SK-N-MC (cell line): ENCODE results near the gene CHST5.
A peak's percentile ranks its signal among the peaks of the same experiment; 100 is the strongest.

Experiments
- DNase-seq: peaks from one replicate; pipeline ENCODE4 v3.0.0-alpha.2; 2011; ENCODE audit warnings: low read depth, low spot score
- H3K27ac ChIP-seq: fragments of 200-600 bp; sonication (generic); 2 replicates; pipeline ENCODE4 v1.5.1; 2016; ENCODE audit warnings: mixed run types
- H3K36me3 ChIP-seq: fragments of 200-600 bp; sonication (generic); 2 replicates; pipeline ENCODE4 v1.6.1; 2017; ENCODE audit warnings: antibody characterized with exemption, low read length, mixed read lengths; ENCODE audit not compliant: insufficient read depth
- H3K4me3 ChIP-seq: fragments of 200-600 bp; sonication (generic); 2 replicates; pipeline ENCODE4 v1.5.1; 2016
- H3K9ac ChIP-seq: fragments of 200-600 bp; sonication (generic); 2 replicates; pipeline ENCODE4 v1.8.0; 2017; ENCODE audit warnings: mixed run types, mixed read lengths; ENCODE audit not compliant: insufficient read length
- H3K9me3 ChIP-seq: fragments of 200-600 bp; sonication (generic); 2 replicates; pipeline ENCODE4 v1.6.1; 2017; ENCODE audit warnings: low read depth, mild to moderate bottlenecking, antibody characterized with exemption, low read length, moderate library complexity, mixed read lengths
- EZH2 ChIP-seq: fragments of 200-600 bp; sonication (generic); IDR thresholded peaks from one replicate; pipeline ENCODE4 v1.6.1; 2017; ENCODE audit warnings: antibody characterized with exemption
- FOXP2 ChIP-seq: optimal IDR thresholded peaks from 2 replicates; pipeline ENCODE3; 2011; ENCODE audit warnings: mild to moderate bottlenecking, moderate library complexity; ENCODE audit not compliant: insufficient read depth; ENCODE audit errors: extremely low read length, control extremely low read depth
- POLR2AphosphoS5 ChIP-seq: IDR thresholded peaks from 2 replicates; pipeline ENCODE4 v1.6.1; 2012; ENCODE audit warnings: mild to moderate bottlenecking, low read depth, low read length, borderline replicate concordance

Gene CHST5

DNA sequence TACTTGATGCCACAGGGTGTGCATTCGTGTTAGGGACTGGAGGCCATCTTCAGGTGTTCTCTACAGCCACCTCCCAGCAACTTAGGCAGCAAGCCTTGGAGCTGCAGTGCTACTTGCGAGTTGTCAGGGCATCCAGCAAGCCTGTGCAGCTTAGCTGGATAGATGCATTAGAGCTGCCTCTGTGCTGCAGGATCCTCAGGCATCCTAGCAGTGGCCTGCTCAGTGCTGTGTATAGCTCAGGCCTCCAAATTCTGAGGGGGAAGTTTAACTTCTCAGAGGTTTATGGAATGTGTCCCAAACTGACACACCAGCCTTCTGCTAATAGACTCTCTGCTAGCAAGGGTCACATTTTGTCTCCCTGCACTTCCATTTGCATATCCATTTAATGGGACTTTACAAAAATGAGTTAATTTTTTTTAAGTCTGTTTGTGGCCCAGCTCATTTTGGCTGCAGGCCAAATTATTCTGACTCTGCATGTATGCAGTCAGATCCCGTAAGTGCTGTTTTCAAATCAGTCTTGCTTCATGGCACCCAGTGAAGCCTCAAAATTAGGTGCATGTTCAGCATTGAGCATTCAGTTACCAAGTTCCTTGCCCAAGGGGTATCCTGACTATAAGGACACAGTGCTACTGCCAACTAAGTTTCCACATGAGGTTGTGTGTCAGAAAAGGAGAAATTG lies 37.1 kb upstream of the CHST5 start:
- TF ChIP-seq FOXP2 (no peak), EZH2 (no peak), POLR2AphosphoS5 (no peak)
- no peaks in the 10 kb centered on the region for H3K9me3 ChIP-seq
- H3K27ac ChIP-seq: no peak overlapping the region
- no peak overlapping the region for H3K4me3 ChIP-seq
- DNase-seq: no peak
- peaks cover 24% of the 10 kb centered on the region for H3K36me3 ChIP-seq
- H3K9ac ChIP-seq: no peak overlapping the region

DNA sequence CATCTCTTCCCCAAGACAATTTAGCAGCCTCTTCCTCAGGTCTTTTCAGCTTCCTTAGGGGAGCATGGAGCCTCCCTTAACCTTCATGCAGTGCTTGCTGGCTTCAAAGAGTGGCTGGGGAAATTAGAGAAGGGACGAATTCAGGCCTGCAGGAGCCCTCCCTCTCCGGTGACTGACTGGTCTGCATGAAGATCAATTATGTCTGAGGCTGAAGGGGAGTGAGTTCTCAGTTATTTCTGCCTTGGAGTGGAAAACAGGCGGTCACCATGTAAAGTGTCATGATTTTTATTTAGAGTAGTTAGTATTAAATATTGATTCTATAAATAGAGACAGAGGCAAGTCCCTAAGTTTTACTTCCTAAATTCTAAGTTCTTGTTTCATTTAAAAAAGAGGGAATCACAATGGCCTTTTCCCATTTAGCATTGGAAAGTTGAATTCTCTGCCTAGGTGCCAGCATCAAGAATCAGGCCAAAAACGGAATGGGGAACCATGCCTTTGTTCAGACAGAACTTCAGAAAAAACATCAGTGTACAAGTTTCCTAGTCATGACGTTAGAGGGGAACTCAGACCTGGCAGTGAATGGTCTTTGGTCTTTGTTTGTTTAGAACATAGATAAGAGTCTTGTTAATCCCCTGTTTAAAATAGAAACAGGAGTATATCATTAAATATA lies 34.6 kb upstream of the CHST5 start:
- Histone ChIP-seq H3K4me3 (no peak overlapping the region), H3K27ac (no peak overlapping the region), H3K9me3 (no peaks in the 10 kb centered on the region), H3K9ac (no peak overlapping the region), H3K36me3 (peaks cover 22% of the 10 kb centered on the region; the same call in 1 of the 2 replicates)
- DNase-seq: no peak
- TF ChIP-seq FOXP2 (no peak), POLR2AphosphoS5 (no peak), EZH2 (no peak)

DNA sequence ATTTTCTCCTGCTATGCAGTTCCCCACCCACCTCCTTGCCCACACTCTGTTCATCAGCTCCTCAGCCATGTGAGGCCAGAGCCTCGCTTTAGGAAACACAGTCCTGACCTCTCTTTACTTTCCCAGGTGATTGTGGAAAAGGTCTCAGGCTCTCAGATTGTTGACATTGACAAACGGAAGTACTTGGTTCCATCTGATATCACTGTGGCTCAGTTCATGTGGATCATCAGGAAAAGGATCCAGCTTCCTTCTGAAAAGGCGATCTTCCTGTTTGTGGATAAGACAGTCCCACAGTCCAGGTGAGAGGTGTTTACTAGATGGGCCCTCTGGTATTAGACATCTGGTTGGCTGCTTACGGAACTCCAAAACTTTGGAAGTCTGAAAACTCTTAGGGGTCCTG lies 32.0 kb upstream of the CHST5 start:
- H3K27ac ChIP-seq: no peak overlapping the region
- TF ChIP-seq EZH2: no peak
- TF ChIP-seq POLR2AphosphoS5: no peak
- no peak for TF ChIP-seq FOXP2
- H3K9me3 ChIP-seq: no peaks in the 10 kb centered on the region
- no peak overlapping the region for H3K4me3 ChIP-seq
- H3K9ac ChIP-seq: no peak overlapping the region
- H3K36me3 ChIP-seq: peaks cover 22% of the 10 kb centered on the region; the same call in 1 of the 2 replicates
- no peak for DNase-seq

DNA sequence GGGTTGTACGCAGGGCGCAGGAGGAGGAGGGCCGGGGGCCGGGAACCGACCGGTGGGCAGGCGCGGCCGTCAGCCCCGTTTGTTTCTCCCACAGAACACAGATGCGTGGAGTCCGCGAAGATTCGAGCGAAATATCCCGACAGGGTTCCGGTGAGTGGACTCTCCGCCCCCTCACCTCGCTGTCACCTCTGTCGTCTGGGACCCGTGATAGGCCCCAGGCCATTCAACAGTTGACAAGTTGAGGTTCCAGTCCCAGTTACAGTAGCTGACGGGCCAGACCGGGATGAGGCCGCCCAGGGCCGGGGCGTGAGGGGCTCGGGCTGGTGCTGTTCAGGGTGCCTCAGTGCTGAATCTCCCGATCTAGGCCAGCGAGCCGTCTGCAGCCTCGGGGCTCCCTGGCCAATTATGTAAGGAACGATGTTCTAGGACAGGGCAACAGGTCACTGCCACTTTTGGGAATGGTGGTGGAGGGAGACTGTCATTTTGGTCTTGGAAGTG lies 30.9 kb upstream of the CHST5 start:
- Histone ChIP-seq H3K9ac (peak overlapping the region; percentile 66), H3K9me3 (no peaks in the 10 kb centered on the region), H3K27ac (no peak overlapping the region), H3K4me3 (peak overlapping the region; percentile 87), H3K36me3 (peaks cover 22% of the 10 kb centered on the region; the same call in 1 of the 2 replicates)
- TF ChIP-seq POLR2AphosphoS5: no peak
- no peak for TF ChIP-seq EZH2
- TF ChIP-seq FOXP2: no peak
- no peak for DNase-seq

DNA sequence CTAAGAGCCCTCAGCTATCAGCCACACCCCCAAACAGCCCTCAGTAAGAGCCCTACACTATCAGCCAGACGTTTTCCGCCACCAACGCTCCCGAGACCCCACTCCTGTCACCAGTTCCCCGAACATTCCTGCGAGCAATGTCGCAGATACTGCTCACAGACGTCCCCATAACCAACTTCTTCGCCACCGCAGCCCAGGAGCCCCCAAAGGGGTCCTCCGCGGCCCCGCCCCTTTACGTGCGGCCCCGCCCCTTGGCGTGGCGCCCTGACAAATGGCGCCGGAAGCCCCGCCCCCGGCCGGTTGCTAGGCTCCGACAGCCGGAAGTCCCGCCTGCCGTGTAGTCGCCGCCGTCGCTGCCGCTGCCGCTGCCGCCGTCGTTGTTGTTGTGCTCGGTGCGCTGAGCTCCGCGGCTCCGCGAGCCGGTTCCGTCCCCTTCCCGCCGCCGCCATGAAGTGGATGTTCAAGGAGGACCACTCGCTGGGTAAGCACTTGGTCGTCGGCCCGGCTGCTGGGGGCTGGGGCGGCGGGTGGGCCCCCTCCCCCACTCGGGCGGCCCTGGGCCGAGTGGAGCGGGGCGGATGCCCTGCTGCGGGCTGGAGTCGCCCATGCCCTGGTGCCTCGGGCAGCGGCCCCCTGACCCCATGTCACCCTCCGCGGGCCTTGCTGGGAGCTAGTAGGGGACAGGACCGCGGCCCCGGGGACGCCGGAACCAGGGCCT lies 30.3 kb upstream of the CHST5 start, which contains the start of gene GABARAPL2:
Gene GABARAPL2, plus strand, starts transcription at position 340 of the 718 bp plus-strand sequence. Its CDS starts 108 bp downstream, at position 448.
- Histone ChIP-seq H3K4me3 (peak within 1 kb of the TSS; percentile 87), H3K36me3 (peaks cover 22% of the 10 kb centered on the region; the same call in 1 of the 2 replicates), H3K9ac (peak within 1 kb of the TSS; percentile 66), H3K9me3 (no peaks in the 10 kb centered on the region), H3K27ac (no peak within 1 kb of the TSS)
- TF ChIP-seq FOXP2 (no peak), EZH2 (no peak), POLR2AphosphoS5 (peak; percentile 72; the same call in 1 of the 2 replicates)
- DNase-seq: no peak

DNA sequence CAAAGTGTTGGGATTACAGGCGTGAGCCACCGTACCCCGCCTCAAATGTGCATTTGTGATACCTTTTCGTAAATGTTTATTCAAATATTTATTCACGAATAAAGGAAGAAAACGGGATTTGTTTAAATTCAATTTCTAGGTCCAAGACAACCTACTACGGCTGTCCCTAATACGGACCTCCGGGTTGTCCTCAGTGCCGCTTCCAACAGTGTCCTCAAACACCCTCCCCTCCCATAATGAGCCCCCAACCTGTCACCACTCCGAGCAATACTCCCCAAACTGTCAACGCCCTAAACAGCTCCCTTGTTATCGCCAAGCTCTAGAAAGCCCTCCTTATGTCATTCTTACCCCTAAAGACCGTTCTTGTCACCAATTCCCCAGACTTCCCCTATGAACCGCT lies 29.7 kb upstream of the CHST5 start:
- H3K9ac ChIP-seq: no peak overlapping the region
- H3K36me3 ChIP-seq: peaks cover 22% of the 10 kb centered on the region; the same call in 1 of the 2 replicates
- no peak overlapping the region for H3K27ac ChIP-seq
- no peaks in the 10 kb centered on the region for H3K9me3 ChIP-seq
- no peak for TF ChIP-seq POLR2AphosphoS5
- TF ChIP-seq FOXP2: no peak
- TF ChIP-seq EZH2: no peak
- H3K4me3 ChIP-seq: peak overlapping the region; percentile 87
- DNase-seq: no peak

DNA sequence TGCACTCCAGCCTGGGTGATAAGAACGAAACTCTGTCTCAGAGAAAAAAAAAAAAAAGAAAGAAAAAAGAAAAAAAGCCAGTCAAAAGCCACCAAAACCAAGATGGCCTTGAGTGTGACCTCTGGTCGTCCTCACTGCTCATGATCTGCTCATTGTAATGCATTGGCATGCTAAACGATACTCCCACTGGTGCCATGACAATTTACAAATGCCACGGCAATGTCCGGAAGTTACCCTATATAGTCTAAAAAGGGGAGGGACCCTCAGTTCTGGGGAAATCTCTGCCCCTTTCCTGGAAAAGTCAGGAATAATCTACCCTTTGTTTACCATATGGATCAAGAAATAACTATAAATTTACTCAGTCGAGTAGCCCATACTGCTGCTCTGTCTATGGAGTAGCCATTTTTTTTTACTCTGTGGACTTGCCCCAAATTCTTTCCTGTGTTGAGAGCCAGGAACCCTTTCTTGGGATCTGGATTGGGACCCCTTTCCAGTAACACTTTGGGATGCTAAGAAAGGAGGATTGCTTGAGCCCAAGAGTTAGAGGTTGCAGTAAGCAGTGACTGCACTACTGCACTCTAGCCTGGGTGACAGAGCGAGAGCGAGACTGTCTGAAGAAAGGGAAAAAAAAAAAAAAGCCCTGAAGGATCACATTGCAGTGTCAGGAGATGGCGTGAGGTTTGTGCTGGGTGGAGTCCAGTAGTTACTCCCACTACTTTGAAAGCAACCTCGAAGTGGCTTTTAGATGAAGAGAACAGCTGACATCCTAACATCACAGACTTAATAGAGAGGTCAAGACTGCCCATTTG lies 23.9 kb upstream of the CHST5 start:
- no peak overlapping the region for H3K9ac ChIP-seq
- no peak for DNase-seq
- H3K4me3 ChIP-seq: no peak overlapping the region

More for the DNA sequence above, 23.9 kb upstream of the CHST5 start:
- TF ChIP-seq EZH2: no peak
- no peak for TF ChIP-seq POLR2AphosphoS5
- TF ChIP-seq FOXP2: no peak
- Histone ChIP-seq H3K9me3 (no peaks in the 10 kb centered on the region), H3K36me3 (no peaks in the 10 kb centered on the region), H3K27ac (no peak overlapping the region)
